Fibroblast of mammary gland (primary cell): ENCODE measurements around the gene UBE2E1.

Experiments used
- DNase-seq: peaks from one replicate; pipeline ENCODE4 v3.0.0-alpha.2; 2010; ENCODE audit warnings: low read depth
- H3K4me3 ChIP-seq: 2 replicates; pipeline ENCODE4 v1.5.1; 2011; ENCODE audit warnings: low read depth, mild to moderate bottlenecking, low read length, moderate library complexity; ENCODE audit not compliant: control insufficient read depth
- CTCF ChIP-seq: conservative IDR thresholded peaks from 2 replicates; pipeline ENCODE4 v1.5.1; 2011; ENCODE audit warnings: low read depth, low read length, inconsistent platforms; ENCODE audit not compliant: control insufficient read depth, insufficient read depth

Gene UBE2E1

DNA sequence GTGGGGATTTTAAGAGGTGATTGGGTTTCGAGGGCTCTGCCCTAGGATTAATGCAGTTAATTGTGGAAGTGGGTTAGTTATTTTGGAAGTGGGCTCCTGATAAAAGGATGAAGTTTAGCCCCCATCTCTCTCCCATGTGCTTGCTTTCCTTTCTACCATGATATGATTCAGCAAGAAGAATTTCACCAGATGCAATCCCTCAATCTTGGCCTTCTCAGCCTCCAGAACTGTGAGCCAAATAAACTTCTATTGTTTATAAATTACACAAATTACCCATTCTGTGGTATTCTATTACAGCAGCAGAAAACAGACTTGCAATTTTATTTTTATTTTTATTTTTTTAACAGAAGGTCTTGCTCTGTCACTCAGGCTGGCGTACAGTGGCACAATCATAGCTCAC lies 27.3 kb upstream of the UBE2E1 start:
- peak; percentile 68 for DNase-seq
- no peak for TF ChIP-seq CTCF
- H3K4me3 ChIP-seq: no peak overlapping the region

GRCh38 chr3:23779841-23780240 lies 25.9 kb upstream of the UBE2E1 start:
- DNase-seq: no peak
- H3K4me3 ChIP-seq: no peak overlapping the region
- no peak for TF ChIP-seq CTCF

DNA sequence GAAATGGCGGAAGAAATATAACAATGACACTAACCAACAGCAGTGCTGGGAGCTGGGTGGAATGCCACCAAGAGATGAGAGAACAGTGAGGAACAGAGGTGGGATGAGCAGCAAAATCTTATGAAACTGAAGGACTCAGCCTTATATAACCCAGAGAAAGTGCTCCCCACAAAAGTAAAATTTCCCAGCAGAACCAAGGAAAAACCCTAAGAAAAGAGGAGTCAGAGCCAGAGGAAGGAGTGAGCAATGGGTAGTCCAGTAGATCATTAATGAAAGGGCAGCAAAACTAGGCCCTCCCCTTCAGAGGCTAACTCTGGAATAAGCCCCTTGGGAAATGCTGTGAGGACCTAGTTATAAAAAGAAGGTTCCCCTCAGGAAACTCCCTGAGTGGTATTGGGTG lies 24.7 kb upstream of the UBE2E1 start:
- no peak for DNase-seq
- TF ChIP-seq CTCF: no peak
- no peak overlapping the region for H3K4me3 ChIP-seq

DNA sequence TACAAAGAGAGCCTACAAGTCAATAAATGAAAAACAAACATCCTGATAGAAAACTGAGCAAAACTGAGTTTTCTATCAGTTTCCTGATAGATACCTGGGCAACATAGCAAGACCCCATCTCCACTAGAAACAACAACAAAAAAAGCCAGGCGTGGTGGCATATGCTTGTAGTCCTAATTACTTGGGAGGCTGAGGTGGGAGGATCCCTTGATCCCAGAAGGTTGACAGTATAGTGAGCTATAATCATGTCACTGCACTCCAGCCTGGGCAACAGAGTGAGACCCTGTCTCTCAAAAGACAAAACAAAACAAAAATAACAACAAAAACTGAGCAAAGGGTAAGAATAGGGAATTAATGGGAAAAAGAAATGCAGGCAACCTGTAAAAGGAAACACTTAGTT lies 23.9 kb upstream of the UBE2E1 start:
- no peak for TF ChIP-seq CTCF
- DNase-seq: no peak
- no peak overlapping the region for H3K4me3 ChIP-seq

GRCh38 chr3:23785097-23785645 lies 20.6 kb upstream of the UBE2E1 start:
- DNase-seq: no peak
- no peak overlapping the region for H3K4me3 ChIP-seq
- TF ChIP-seq CTCF: no peak

DNA sequence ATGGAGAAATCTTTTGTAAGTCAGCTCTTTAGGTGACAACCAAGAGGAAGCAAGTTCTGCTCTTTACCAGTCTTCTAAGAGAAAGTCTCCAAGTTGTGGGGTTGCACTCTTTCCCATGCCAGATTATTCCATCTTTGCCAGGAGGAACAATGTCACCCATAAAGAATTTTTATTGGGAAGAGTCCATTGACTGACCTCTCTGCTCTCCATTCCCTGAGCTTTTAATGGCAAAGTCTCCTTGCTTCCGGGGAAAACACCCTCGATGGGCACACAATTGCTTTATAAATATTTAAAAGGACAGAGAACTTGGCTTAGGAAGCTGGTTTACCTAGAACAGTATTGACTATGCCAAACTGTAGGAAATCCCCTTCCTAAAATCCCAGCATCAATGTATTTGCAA lies 19.9 kb upstream of the UBE2E1 start:
- no peak overlapping the region for H3K4me3 ChIP-seq
- DNase-seq: no peak
- TF ChIP-seq CTCF: no peak

DNA sequence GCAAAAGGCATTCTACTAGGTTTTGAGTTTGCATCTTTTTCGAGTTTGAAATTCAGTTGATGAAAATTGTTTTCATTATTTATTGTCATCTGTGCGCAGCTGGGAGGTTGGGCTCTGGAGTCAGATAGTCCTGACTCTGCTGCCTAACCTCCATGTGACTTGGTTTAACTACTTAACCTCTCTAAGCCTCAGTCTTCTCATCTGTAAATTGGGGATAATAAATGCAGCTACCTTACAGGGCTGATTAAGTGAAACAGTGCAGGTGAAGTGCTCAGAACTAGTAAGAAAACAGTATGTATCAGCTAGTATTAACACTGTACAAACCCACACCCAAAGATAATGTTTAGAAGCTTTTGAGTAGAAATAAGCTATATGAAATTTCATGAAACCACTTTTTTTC lies 14.1 kb upstream of the UBE2E1 start:
- no peak for DNase-seq
- H3K4me3 ChIP-seq: no peak overlapping the region
- TF ChIP-seq CTCF: no peak
